ENCODE data around the gene UTRN.
A peak's percentile ranks its signal among the peaks of the same experiment; 100 is the strongest.

UTRN gene

DNA sequence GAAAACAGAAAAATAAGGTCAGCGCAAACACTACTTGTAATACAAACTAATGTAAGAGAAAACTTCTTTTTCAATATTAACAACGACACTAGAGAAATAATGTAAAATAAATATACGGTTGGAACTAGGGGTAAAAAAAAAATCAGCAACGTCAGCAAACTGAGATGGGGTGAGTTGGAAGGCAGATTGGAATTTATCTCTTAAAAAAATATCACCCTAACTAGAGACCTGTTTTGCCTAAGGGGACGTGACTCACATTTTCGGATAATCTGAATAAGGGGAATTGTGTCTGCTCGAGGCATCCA is 705 bp upstream of the UTRN start:
- TF ChIP-seq ZFX (IDR thresholded peaks at IDR 0.05; ENCODE audit: borderline replicate concordance): no peak
- TF ChIP-seq, protein P1, sequence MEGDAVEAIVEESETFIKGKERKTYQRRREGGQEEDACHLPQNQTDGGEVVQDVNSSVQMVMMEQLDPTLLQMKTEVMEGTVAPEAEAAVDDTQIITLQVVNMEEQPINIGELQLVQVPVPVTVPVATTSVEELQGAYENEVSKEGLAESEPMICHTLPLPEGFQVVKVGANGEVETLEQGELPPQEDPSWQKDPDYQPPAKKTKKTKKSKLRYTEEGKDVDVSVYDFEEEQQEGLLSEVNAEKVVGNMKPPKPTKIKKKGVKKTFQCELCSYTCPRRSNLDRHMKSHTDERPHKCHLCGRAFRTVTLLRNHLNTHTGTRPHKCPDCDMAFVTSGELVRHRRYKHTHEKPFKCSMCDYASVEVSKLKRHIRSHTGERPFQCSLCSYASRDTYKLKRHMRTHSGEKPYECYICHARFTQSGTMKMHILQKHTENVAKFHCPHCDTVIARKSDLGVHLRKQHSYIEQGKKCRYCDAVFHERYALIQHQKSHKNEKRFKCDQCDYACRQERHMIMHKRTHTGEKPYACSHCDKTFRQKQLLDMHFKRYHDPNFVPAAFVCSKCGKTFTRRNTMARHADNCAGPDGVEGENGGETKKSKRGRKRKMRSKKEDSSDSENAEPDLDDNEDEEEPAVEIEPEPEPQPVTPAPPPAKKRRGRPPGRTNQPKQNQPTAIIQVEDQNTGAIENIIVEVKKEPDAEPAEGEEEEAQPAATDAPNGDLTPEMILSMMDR (IDR thresholded peaks at IDR 0.05): no peak
- peak overlapping the region; percentile 76 for H3K27ac ChIP-seq

DNA sequence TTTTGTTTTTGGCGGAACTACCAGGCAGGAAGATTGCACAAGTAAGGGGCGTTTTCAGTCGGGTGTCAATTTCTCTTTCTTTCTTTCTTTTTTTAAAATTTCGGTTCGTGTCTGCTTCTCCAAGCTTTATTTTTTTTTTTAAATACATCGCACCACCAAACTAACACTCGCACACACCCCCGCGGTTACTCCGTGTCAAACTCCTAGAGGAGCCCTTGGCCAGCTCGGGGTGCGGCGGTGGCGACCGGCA is 338 bp downstream of the UTRN start:
- peak overlapping the region; percentile 76 for H3K27ac ChIP-seq

DNA sequence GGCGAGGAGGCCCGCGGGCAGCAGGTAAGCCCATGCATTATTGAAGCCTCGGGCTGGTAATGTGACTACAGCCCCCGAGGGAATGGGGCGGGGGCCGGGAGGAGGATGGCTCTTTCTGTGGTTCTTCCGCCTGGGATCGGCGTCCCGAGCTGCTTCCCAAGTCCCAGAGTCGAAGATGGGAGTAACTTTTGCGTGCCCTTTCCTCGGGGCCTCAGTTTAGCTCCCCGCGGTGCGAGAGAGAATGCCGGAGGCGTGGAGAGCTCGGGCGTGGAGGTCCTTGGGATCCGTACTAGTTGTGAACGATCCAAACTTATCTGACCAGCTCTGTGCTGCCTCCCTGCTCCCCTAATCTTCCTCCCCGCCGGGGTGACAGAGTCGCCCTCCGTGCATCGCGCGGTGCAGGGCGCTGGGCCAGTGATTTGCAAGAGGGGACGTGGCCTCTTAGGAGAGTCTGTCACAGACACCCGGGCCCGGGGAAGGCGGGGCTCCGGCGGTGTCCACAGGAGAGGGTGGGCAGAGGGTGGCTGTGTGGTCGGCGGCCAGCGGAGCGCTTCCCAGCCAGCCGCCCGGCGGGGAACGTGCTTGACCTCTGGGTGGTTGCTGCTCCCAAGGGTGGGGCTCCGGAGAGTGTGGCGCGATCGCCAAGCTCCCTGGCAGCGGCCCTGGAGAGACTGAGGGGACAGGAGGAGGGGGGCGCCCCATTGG is 815 bp downstream of the UTRN start:
- TF ChIP-seq, protein P1 (IDR thresholded peaks at IDR 0.05): no peak
- no peak for TF ChIP-seq ZFX (IDR thresholded peaks at IDR 0.05; ENCODE audit: borderline replicate concordance)

More for the DNA sequence above, 338 bp downstream of the UTRN start:
- TF ChIP-seq, protein P1 (IDR thresholded peaks at IDR 0.05): no peak

DNA sequence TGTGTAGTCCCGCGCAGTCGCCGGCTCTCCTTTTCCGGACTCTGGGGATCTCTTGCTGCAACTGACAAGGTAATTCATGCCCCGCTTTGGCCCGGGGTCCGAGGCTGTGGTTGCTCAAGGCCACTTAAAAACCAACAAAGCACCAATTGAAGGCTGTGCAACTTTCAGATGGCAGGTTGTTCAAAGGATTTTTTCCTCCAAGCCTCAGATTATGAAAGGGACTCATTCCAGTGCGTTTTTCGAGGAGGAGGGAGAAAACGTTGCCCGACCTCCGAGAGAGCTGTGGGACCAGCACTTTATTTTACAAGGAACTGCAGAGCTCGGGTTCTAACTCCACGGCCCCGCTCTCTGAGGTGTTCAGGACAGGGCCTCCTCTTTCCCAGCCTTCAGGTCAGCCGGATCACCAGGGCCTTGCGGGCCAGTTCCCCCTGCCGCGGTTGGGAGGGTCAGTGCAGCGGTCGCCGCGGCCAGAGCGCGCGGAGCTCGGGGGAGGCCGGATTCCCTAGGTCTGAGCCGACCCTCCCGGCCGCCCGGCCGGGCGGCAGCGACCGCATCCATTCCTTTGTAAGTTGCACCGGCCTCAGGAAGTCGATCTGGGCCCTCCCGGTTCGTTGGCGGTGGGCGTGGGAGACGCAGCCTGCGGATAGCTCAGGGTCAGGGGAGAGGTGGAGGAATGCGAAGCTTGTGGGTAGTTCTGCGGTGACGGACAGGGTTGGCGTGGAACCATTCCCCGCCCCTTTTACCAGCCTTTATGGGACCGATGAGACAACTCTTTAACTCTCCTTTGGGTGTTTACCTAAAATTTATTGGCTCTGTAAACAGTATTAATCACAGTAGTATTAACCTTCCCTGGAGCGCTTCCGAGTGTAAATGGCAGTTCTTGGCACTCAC is 1.6 kb downstream of the UTRN start:
- H3K27ac ChIP-seq: peak overlapping the region; percentile 76

More for the DNA sequence above, 815 bp downstream of the UTRN start:
- peak overlapping the region; percentile 76 for H3K27ac ChIP-seq

DNA sequence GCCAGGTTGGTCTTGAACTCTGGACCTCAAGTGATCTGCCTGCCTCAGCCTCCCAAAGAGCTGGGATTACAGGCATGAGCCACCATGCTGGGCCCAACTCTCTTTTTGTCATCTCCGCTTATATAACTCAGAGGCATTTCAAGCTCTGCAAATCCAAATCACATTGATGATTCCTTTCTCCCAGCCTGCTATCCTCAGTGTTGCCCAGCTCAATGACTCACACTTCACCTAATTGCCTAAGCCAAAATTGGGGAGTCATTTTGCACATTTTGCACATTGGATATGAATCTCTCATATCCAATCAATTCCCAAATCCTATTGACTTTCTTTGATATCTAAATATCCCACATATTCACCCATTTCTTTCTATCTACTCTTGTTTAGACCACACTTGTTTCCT is 3.9 kb downstream of the UTRN start:
- TF ChIP-seq ZFX (IDR thresholded peaks at IDR 0.05; ENCODE audit: borderline replicate concordance): no peak
- TF ChIP-seq, protein P1 (IDR thresholded peaks at IDR 0.05): no peak
- H3K27ac ChIP-seq: no peak overlapping the region

More for the DNA sequence above, 1.6 kb downstream of the UTRN start:
- TF ChIP-seq, protein P1 (IDR thresholded peaks at IDR 0.05): no peak
- no peak for TF ChIP-seq ZFX (IDR thresholded peaks at IDR 0.05; ENCODE audit: borderline replicate concordance)

DNA sequence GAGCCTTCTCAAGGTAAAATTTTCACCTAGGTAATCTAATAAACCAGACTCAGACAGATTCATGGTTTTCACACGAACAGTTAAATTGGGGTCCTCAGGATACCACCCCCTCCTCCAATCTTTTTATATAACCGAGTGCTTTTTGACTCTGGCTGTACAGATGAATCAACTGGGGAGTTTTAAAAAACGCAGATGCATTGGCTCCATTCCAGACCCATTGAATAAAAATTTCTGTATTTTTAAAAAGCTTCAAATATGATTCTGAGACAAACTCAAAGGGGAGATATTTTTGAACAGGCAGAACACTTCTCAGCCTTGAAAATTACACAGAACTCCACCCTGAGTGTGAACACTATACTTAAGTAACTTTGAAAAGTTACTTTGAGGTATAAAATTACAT is 7.2 kb downstream of the UTRN start:
- TF ChIP-seq, protein P1 (IDR thresholded peaks at IDR 0.05): no peak
- no peak for TF ChIP-seq ZFX (IDR thresholded peaks at IDR 0.05; ENCODE audit: borderline replicate concordance)
- H3K27ac ChIP-seq: no peak overlapping the region

DNA sequence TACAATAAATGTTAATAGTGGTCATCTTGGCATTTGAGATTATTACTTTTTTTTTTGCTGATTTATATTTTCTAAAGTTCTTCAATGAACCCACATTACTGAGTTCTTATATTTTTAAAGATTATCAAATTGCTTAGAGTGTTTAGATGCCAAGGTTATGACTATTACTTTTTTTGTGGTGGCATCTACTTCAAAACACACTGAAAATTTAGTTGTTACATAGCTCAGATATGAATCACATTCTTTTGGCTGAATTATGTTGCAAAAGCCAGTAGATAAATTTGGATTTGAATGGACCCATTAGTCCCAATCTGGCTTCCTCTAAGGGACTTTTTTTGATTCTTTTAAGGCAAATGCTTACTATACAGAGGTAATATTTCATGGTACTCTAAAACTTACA is 8.9 kb downstream of the UTRN start:
- no peak for TF ChIP-seq ZFX (IDR thresholded peaks at IDR 0.05; ENCODE audit: borderline replicate concordance)
- TF ChIP-seq, protein P1 (IDR thresholded peaks at IDR 0.05): no peak
- H3K27ac ChIP-seq: no peak overlapping the region
